Heart right ventricle (tissue), 16 donors: ENCODE results near the gene ADAM8. TPM values are rescaled to one million over a fixed set of nuclear protein-coding genes. Genes with fewer than 3 reads are reported as not detected.

ENCODE experiments used
- ATAC-seq, 8 donors: fragments of 200-7000 bp; cut with Tn5 transposase; one replicate each; pipeline ENCODE4 v1.9.1; 2020; ENCODE audit warnings: mild to moderate bottlenecking in 8 of 8, moderate library complexity in 8 of 8, moderate number of reproducible peaks in 1 of 8
- DNase-seq, 2 donors: peaks; one replicate each; pipeline ENCODE4 v3.0.0-alpha.2; 2020
- H3K27ac ChIP-seq, 10 donors: fragments of 200-600 bp; sonication (generic) in 2 of 10; one replicate each; pipeline versions ENCODE4 v1.5.0 to v1.8.0; 2020 to 2022; ENCODE audit warnings: mild to moderate bottlenecking in 3 of 10
- H3K27me3 ChIP-seq, 7 donors: fragments of 200-600 bp; one replicate each; pipeline ENCODE4 v1.8.0; 2021 to 2022; ENCODE audit warnings: mild to moderate bottlenecking in 2 of 7
- H3K36me3 ChIP-seq, 9 donors: fragments of 200-600 bp; sonication (generic) in 1 of 9; one replicate each; pipeline versions ENCODE4 v1.5.0 to v1.8.0; 2020 to 2022; ENCODE audit warnings: mild to moderate bottlenecking in 2 of 9
- H3K4me1 ChIP-seq, 9 donors: fragments of 200-600 bp; sonication (generic) in 1 of 9; one replicate each; pipeline versions ENCODE4 v1.5.0 to v1.8.0; 2020 to 2022; ENCODE audit warnings: mild to moderate bottlenecking in 4 of 9
- H3K4me3 ChIP-seq, 10 donors: fragments of 200-600 bp; sonication (generic) in 2 of 10; one replicate each; pipeline versions ENCODE4 v1.5.0 to v1.8.0; 2020 to 2022; ENCODE audit warnings: mild to moderate bottlenecking in 7 of 10, moderate library complexity in 2 of 10
- H3K9me3 ChIP-seq, 11 donors: fragments of 200-600 bp in 10 of 11; sonication (generic) in 2 of 11; one replicate each; pipeline versions ENCODE4 v1.5.0 to v1.8.0; 2013 to 2022; ENCODE audit warnings: mild to moderate bottlenecking in 2 of 11, control low read depth in 1 of 11, moderate library complexity in 1 of 11
- CTCF ChIP-seq, 9 donors: fragments of 200-600 bp; sonication (generic) in 2 of 9; IDR thresholded peaks; one replicate each; pipeline versions ENCODE4 v1.5.0 to v1.8.0; 2021 to 2022; ENCODE audit warnings: antibody characterized with exemption in 9 of 9, mild to moderate bottlenecking in 5 of 9, moderate library complexity in 1 of 9
- WGBS, 2 donors: extraction: QIAGEN DNeasy Blood & Tissue Kit; methylation state at CpG; one replicate each; pipeline ENCODE4 v1.1.7; 2013; ENCODE audit warnings: inconsistent platforms in 1 of 2; 5-methylcytosine and 5-hydroxymethylcytosine counted together
- intact Hi-C, 10 donors: fragments of 100-400 bp; cut with DNase I; formaldehyde crosslinking; loops; one replicate each; pipeline versions ENCODE4 v1.11.1 to v1.14.2; 2022
- polyA plus RNA-seq, 2 donors: library from polyadenylated mRNA; stranded (reverse); fragments of 200-250 nt; gene quantifications; one replicate each; pipeline ENCODE4 v1.2.3, GENCODE V29; 2013
- total RNA-seq, 10 donors: library from RNA; stranded (reverse); fragmentation: NEBNext Ultra II Directional in 3 of 10; extraction: Animal tissue kit (Norgen Biotek cat#: 25700) in 3 of 10; gene quantifications; one replicate each; pipeline versions ENCODE4 v1.2.1 to v1.2.4, GENCODE V29; 2021 to 2023
- donor health status: Arrhythmogenic right ventricular cardiomyopathy.
- donor health status: ischemic (EF 13 %, LVEDD 7.1; RV severe dilation, severe dysfunction).
- donor health status: healthy with polysubstance abuse.
- donor health status: DM: no; HTN: yes; CAD: no.
- donor health status: DM: no; HTN: no; CAD: no.
- donor health status: ischemic (EF 25% LVEDD 6.9; RV normal size, moderate dysfunction).
- donor health status: ischemic (EF 25% LVEDD 5.7; RV mildly dilated, moderate dysfunction).
- donor health status: healthy.
- donor health status: DM: yes; HTN: yes; CAD: no.
- donor health status: Ischemic cardiomyopathy.
- donor health status: ischemic (EF 35%, LVEDD 5.7; RV mildly dilated, moderate dysfunction).
- donor health status: nonischemic (EF 11% LVEDD 7.7; RV severe dilation, severe dysfunction).
- donor health status: DM: yes; HTN: yes; CAD: no.
- donor health status: PGD.
- donor health status: ischemic (EF 29% LVEDD 5.4; RV normal size, mild dysfunction).
- donor health status: nonischemic (EF 23%, LVEDD 6.1; RV moderate dilation, normal function).

ADAM8 gene
- total and polyA plus RNA-seq, 12 donors, result 0.88 to 6.5 (median 1.6) TPM

GRCh38 chr10:133218891-133219290 is 57.8 kb downstream of the ADAM8 start:
- WGBS, 2 donors, result 78 to 86% methylated on average over 20 of the region's 20 CpGs
- TF ChIP-seq CTCF (IDR thresholded peaks at IDR 0.05), result no peak
- intact Hi-C loops, result no loop called here
- Histone ChIP-seq H3K9me3 (no peaks in the 10 kb centered on the region), H3K36me3 (no peaks in the 10 kb centered on the region), H3K27me3 (peaks cover 4 to 40% (median 26%) of the 10 kb centered on the region in 7 donors), H3K27ac (no peak overlapping the region), H3K4me3 (no peak overlapping the region), H3K4me1 (no peaks in the 10 kb centered on the region)
- DNase-seq (no peak), ATAC-seq (peak in 1 of 8 donors; percentile 44)

GRCh38 chr10:133217800-133218589 is 58.7 kb downstream of the ADAM8 start:
- H3K27me3 ChIP-seq, result peaks cover 4 to 46% (median 27%) of the 10 kb centered on the region in 7 donors
- no peaks in the 10 kb centered on the region for H3K4me1 ChIP-seq
- no peak for TF ChIP-seq CTCF (IDR thresholded peaks at IDR 0.05)
- ATAC-seq (no peak), DNase-seq (no peak)
- WGBS, 2 donors, result 83 to 86% methylated on average over 25 of the region's 25 CpGs
- intact Hi-C loops, result no loop called here
- H3K9me3 ChIP-seq, result no peaks in the 10 kb centered on the region
- H3K27ac ChIP-seq, result no peak overlapping the region
- H3K36me3 ChIP-seq, result no peaks in the 10 kb centered on the region
- no peak overlapping the region for H3K4me3 ChIP-seq

- 80 to 85% methylated on average over 26 of the region's 26 CpGs for WGBS, 2 donors
- H3K9me3 ChIP-seq, result no peaks in the 10 kb centered on the region
- H3K4me1 ChIP-seq, result no peaks in the 10 kb centered on the region
- H3K36me3 ChIP-seq, result no peaks in the 10 kb centered on the region
- intact Hi-C loops, result no loop called here
- DNase-seq (peak in 1 of 2 donors; percentile 2), ATAC-seq (no peak)
- no peak overlapping the region for H3K27ac ChIP-seq
- TF ChIP-seq CTCF (IDR thresholded peaks at IDR 0.05), result no peak
- no peak overlapping the region for H3K4me3 ChIP-seq
- peaks cover 4 to 58% (median 32%) of the 10 kb centered on the region in 7 donors for H3K27me3 ChIP-seq
These were observed 59.9 kb downstream of the ADAM8 start for GRCh38 chr10:133216776-133217175.

- Histone ChIP-seq H3K36me3 (no peaks in the 10 kb centered on the region), H3K27ac (no peak overlapping the region), H3K9me3 (no peaks in the 10 kb centered on the region), H3K4me3 (no peak overlapping the region), H3K4me1 (no peaks in the 10 kb centered on the region), H3K27me3 (peaks cover 4 to 54% (median 23%) of the 10 kb centered on the region in 7 donors)
- DNase-seq (peak in 1 of 2 donors; percentile 5), ATAC-seq (no peak)
- 91 to 94% methylated on average over 27 of the region's 27 CpGs for WGBS, 2 donors
- intact Hi-C loops, result no loop called here
- no peak for TF ChIP-seq CTCF (IDR thresholded peaks at IDR 0.05)
These were observed 61.1 kb downstream of the ADAM8 start for GRCh38 chr10:133215586-133215985.
